Measurements from ENCODE around the gene NUDT11.

Gene NUDT11

DNA sequence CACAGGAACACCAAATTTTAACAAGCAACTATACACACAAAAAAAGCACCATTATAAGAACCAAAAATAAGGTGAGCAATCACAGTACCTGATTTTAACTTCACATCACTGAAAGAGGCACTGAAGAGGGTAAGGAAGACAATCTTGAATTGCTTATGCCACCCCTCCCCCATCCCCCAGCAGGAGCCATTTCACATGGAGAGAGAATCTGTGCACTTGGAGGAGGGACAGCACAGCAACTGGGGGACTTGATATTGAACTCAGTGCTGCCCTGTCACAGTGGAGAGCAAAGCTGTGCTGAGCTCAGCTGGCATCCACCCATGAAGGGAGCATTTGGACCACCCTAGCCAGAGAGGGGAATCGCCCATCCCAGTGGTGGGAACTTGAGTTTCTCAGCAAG, 56.0 kb downstream of the NUDT11 start:
- Histone ChIP-seq H3K27me3 (ENCODE audit: insufficient read depth, poor library complexity, severe bottlenecking) (no peaks in the 10 kb centered on the region), H3K4me3 (replicated peaks; ENCODE audit: insufficient read depth, low read length) (no peak overlapping the region), H3K27ac (replicated peaks) (no peak overlapping the region)
- TF ChIP-seq POLR2AphosphoS5 (IDR thresholded peaks at IDR 0.05; ENCODE audit: low read depth) (no peak), SPI1 (IDR thresholded peaks at IDR 0.05; ENCODE audit: borderline replicate concordance, low read depth) (no peak), GABPA (IDR thresholded peaks at IDR 0.05; ENCODE audit: low read depth) (no peak)
- TF ChIP-seq, protein P1, sequence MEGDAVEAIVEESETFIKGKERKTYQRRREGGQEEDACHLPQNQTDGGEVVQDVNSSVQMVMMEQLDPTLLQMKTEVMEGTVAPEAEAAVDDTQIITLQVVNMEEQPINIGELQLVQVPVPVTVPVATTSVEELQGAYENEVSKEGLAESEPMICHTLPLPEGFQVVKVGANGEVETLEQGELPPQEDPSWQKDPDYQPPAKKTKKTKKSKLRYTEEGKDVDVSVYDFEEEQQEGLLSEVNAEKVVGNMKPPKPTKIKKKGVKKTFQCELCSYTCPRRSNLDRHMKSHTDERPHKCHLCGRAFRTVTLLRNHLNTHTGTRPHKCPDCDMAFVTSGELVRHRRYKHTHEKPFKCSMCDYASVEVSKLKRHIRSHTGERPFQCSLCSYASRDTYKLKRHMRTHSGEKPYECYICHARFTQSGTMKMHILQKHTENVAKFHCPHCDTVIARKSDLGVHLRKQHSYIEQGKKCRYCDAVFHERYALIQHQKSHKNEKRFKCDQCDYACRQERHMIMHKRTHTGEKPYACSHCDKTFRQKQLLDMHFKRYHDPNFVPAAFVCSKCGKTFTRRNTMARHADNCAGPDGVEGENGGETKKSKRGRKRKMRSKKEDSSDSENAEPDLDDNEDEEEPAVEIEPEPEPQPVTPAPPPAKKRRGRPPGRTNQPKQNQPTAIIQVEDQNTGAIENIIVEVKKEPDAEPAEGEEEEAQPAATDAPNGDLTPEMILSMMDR (IDR thresholded peaks at IDR 0.05; ENCODE audit: insufficient read depth, low read length): no peak
- TF ChIP-seq, protein P2, sequence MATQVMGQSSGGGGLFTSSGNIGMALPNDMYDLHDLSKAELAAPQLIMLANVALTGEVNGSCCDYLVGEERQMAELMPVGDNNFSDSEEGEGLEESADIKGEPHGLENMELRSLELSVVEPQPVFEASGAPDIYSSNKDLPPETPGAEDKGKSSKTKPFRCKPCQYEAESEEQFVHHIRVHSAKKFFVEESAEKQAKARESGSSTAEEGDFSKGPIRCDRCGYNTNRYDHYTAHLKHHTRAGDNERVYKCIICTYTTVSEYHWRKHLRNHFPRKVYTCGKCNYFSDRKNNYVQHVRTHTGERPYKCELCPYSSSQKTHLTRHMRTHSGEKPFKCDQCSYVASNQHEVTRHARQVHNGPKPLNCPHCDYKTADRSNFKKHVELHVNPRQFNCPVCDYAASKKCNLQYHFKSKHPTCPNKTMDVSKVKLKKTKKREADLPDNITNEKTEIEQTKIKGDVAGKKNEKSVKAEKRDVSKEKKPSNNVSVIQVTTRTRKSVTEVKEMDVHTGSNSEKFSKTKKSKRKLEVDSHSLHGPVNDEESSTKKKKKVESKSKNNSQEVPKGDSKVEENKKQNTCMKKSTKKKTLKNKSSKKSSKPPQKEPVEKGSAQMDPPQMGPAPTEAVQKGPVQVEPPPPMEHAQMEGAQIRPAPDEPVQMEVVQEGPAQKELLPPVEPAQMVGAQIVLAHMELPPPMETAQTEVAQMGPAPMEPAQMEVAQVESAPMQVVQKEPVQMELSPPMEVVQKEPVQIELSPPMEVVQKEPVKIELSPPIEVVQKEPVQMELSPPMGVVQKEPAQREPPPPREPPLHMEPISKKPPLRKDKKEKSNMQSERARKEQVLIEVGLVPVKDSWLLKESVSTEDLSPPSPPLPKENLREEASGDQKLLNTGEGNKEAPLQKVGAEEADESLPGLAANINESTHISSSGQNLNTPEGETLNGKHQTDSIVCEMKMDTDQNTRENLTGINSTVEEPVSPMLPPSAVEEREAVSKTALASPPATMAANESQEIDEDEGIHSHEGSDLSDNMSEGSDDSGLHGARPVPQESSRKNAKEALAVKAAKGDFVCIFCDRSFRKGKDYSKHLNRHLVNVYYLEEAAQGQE (IDR thresholded peaks at IDR 0.05; ENCODE audit: insufficient replicate concordance, low read depth): no peak
- DNase-seq (ENCODE audit: low read depth in 1 of 2, low spot score in 1 of 2): no peak
